ENCODE data around the gene PAPPA2.

GRCh38 chr1:176796583-176796982, 333.6 kb downstream of the PAPPA2 start:
- TF ChIP-seq CTCF (IDR thresholded peaks at IDR 0.05) (no peak), POLR2AphosphoS5 (IDR thresholded peaks at IDR 0.05) (no peak)
